SJCRH30 (cell line): ENCODE data around the gene IGSF9B. TPM values are rescaled to one million over a fixed set of nuclear protein-coding genes. Genes with fewer than 3 reads are reported as not detected.

Source experiments
- DNase-seq, 2 experiments: peaks; one replicate each; pipeline ENCODE4 v3.0.0-alpha.2; 2015 to 2020
- H3K27ac ChIP-seq: fragments of 250-450 bp; sonication (Bioruptor Pico); 2 replicates; pipeline ENCODE4 v1.5.1; 2020; ENCODE audit warnings: mild to moderate bottlenecking, moderate library complexity
- H3K27me3 ChIP-seq: fragments of 250-450 bp; sonication (Bioruptor Pico); 2 replicates; pipeline ENCODE4 v1.5.1; 2020; ENCODE audit warnings: mild to moderate bottlenecking, moderate library complexity
- H3K36me3 ChIP-seq: fragments of 250-450 bp; sonication (Bioruptor Pico); 2 replicates; pipeline ENCODE4 v1.5.1; 2020; ENCODE audit warnings: mild to moderate bottlenecking, moderate library complexity
- H3K4me1 ChIP-seq: fragments of 250-450 bp; sonication (Bioruptor Pico); 2 replicates; pipeline ENCODE4 v1.5.1; 2020; ENCODE audit warnings: mild to moderate bottlenecking, moderate library complexity
- H3K4me3 ChIP-seq: fragments of 250-450 bp; sonication (Bioruptor Pico); 2 replicates; pipeline ENCODE4 v1.5.1; 2020; ENCODE audit warnings: mild to moderate bottlenecking, moderate library complexity
- H3K9me3 ChIP-seq: fragments of 250-450 bp; sonication (Bioruptor Pico); replicated peaks from 2 replicates; pipeline ENCODE4 v1.5.1; 2020; ENCODE audit warnings: mild to moderate bottlenecking, moderate library complexity
- total RNA-seq: library from RNA; depleted of rRNA; stranded (reverse); fragments of >200 nt; shearing (Covaris generic); gene quantifications from 2 replicates; pipeline ENCODE4 v1.2.3, GENCODE V29; 2014

IGSF9B gene
- total RNA-seq, 1 experiment from 2014 or later: not detected

- peaks cover 16% of the 10 kb centered on the region; the same call in 1 of the 2 replicates for H3K27me3 ChIP-seq
- no peak overlapping the region for H3K27ac ChIP-seq
- H3K9me3 ChIP-seq: no peaks in the 10 kb centered on the region
- no peaks in the 10 kb centered on the region for H3K36me3 ChIP-seq
- H3K4me1 ChIP-seq: no peaks in the 10 kb centered on the region
- H3K4me3 ChIP-seq: no peak overlapping the region
- no peak for DNase-seq
Observed at GRCh38 chr11:133917921-133918607, 38.7 kb downstream of the IGSF9B start.

- Histone ChIP-seq H3K4me3 (no peak overlapping the region), H3K27me3 (peaks cover 16% of the 10 kb centered on the region; the same call in 1 of the 2 replicates), H3K27ac (no peak overlapping the region), H3K36me3 (no peaks in the 10 kb centered on the region), H3K4me1 (no peaks in the 10 kb centered on the region), H3K9me3 (no peaks in the 10 kb centered on the region)
- no peak for DNase-seq
Observed at GRCh38 chr11:133916784-133917440, 39.9 kb downstream of the IGSF9B start.

- no peaks in the 10 kb centered on the region for H3K9me3 ChIP-seq
- H3K27me3 ChIP-seq: peaks cover 24% of the 10 kb centered on the region; the same call in 1 of the 2 replicates
- H3K4me3 ChIP-seq: no peak overlapping the region
- no peak for DNase-seq
- no peaks in the 10 kb centered on the region for H3K4me1 ChIP-seq
- H3K27ac ChIP-seq: no peak overlapping the region
- H3K36me3 ChIP-seq: no peaks in the 10 kb centered on the region
Observed at GRCh38 chr11:133913761-133914160, 43.0 kb downstream of the IGSF9B start.

- Histone ChIP-seq H3K4me1 (no peaks in the 10 kb centered on the region), H3K36me3 (no peaks in the 10 kb centered on the region), H3K9me3 (no peaks in the 10 kb centered on the region), H3K27me3 (peaks cover 12% of the 10 kb centered on the region; the same call in 1 of the 2 replicates), H3K4me3 (no peak overlapping the region), H3K27ac (no peak overlapping the region)
- DNase-seq: no peak
Observed at GRCh38 chr11:133911171-133911570, 45.6 kb downstream of the IGSF9B start.

- DNase-seq: no peak
- Histone ChIP-seq H3K27ac (no peak overlapping the region), H3K4me3 (no peak overlapping the region), H3K27me3 (peaks cover 11% of the 10 kb centered on the region; the same call in 1 of the 2 replicates), H3K9me3 (no peaks in the 10 kb centered on the region), H3K4me1 (no peaks in the 10 kb centered on the region), H3K36me3 (no peaks in the 10 kb centered on the region)
Observed at GRCh38 chr11:133910101-133910500, 46.7 kb downstream of the IGSF9B start.

- no peak for DNase-seq
- Histone ChIP-seq H3K27me3 (peaks cover 8% of the 10 kb centered on the region; the same call in 1 of the 2 replicates), H3K9me3 (no peaks in the 10 kb centered on the region), H3K36me3 (no peaks in the 10 kb centered on the region), H3K4me3 (no peak overlapping the region), H3K27ac (no peak overlapping the region), H3K4me1 (no peaks in the 10 kb centered on the region)
Observed at GRCh38 chr11:133908827-133909226, 47.9 kb downstream of the IGSF9B start.

GRCh38 chr11:133907841-133908241 lies 48.9 kb downstream of the IGSF9B start:
- Histone ChIP-seq H3K27ac (no peak overlapping the region), H3K27me3 (peaks cover 8% of the 10 kb centered on the region; the same call in 1 of the 2 replicates), H3K36me3 (no peaks in the 10 kb centered on the region), H3K4me3 (no peak overlapping the region), H3K9me3 (no peaks in the 10 kb centered on the region), H3K4me1 (no peaks in the 10 kb centered on the region)
- DNase-seq: no peak

- H3K4me1 ChIP-seq: no peaks in the 10 kb centered on the region
- peaks cover 8% of the 10 kb centered on the region; the same call in 1 of the 2 replicates for H3K27me3 ChIP-seq
- DNase-seq: no peak
Observed at GRCh38 chr11:133907216-133907615, 49.6 kb downstream of the IGSF9B start.

GRCh38 chr11:133906746-133907145 lies 50.0 kb downstream of the IGSF9B start:
- peaks cover 8% of the 10 kb centered on the region; the same call in 1 of the 2 replicates for H3K27me3 ChIP-seq
- H3K4me1 ChIP-seq: no peaks in the 10 kb centered on the region
- H3K27ac ChIP-seq: no peak overlapping the region
- no peak overlapping the region for H3K4me3 ChIP-seq
- H3K9me3 ChIP-seq: no peaks in the 10 kb centered on the region
- no peak for DNase-seq
- no peaks in the 10 kb centered on the region for H3K36me3 ChIP-seq

More at GRCh38 chr11:133907216-133907615, 49.6 kb downstream of the IGSF9B start:
- Histone ChIP-seq H3K9me3 (no peaks in the 10 kb centered on the region), H3K27ac (no peak overlapping the region), H3K36me3 (no peaks in the 10 kb centered on the region), H3K4me3 (no peak overlapping the region)

- H3K9me3 ChIP-seq: no peaks in the 10 kb centered on the region
- H3K27ac ChIP-seq: no peak overlapping the region
- H3K36me3 ChIP-seq: no peaks in the 10 kb centered on the region
- no peaks in the 10 kb centered on the region for H3K4me1 ChIP-seq
- DNase-seq: no peak
- no peak overlapping the region for H3K4me3 ChIP-seq
- peaks cover 6% of the 10 kb centered on the region; the same call in 1 of the 2 replicates for H3K27me3 ChIP-seq
Observed at GRCh38 chr11:133906241-133906640, 50.5 kb downstream of the IGSF9B start.

- H3K36me3 ChIP-seq: no peaks in the 10 kb centered on the region
- H3K27me3 ChIP-seq: peaks cover 4% of the 10 kb centered on the region; the same call in 1 of the 2 replicates
- no peak overlapping the region for H3K4me3 ChIP-seq
- H3K4me1 ChIP-seq: no peaks in the 10 kb centered on the region
- no peaks in the 10 kb centered on the region for H3K9me3 ChIP-seq
- no peak overlapping the region for H3K27ac ChIP-seq
- no peak for DNase-seq
Observed at GRCh38 chr11:133905677-133906156, 51.1 kb downstream of the IGSF9B start.

- H3K4me3 ChIP-seq: no peak overlapping the region
- DNase-seq: no peak
- no peaks in the 10 kb centered on the region; the same call in 1 of the 2 replicates for H3K27me3 ChIP-seq
- H3K27ac ChIP-seq: no peak overlapping the region
- H3K9me3 ChIP-seq: no peaks in the 10 kb centered on the region
- H3K36me3 ChIP-seq: no peaks in the 10 kb centered on the region
- no peaks in the 10 kb centered on the region for H3K4me1 ChIP-seq
Observed at GRCh38 chr11:133904818-133905515, 51.8 kb downstream of the IGSF9B start.

GRCh38 chr11:133903875-133904817 lies 52.6 kb downstream of the IGSF9B start:
- Histone ChIP-seq H3K9me3 (no peaks in the 10 kb centered on the region), H3K4me3 (no peak overlapping the region), H3K36me3 (no peaks in the 10 kb centered on the region), H3K4me1 (no peaks in the 10 kb centered on the region), H3K27me3 (no peaks in the 10 kb centered on the region; the same call in 1 of the 2 replicates), H3K27ac (no peak overlapping the region)
- DNase-seq: no peak

GRCh38 chr11:133903056-133903455 lies 53.7 kb downstream of the IGSF9B start:
- Histone ChIP-seq H3K36me3 (no peaks in the 10 kb centered on the region), H3K27ac (no peak overlapping the region), H3K27me3 (no peaks in the 10 kb centered on the region), H3K4me1 (no peaks in the 10 kb centered on the region), H3K4me3 (no peak overlapping the region), H3K9me3 (no peaks in the 10 kb centered on the region)
- no peak for DNase-seq
